Mesangial cell (primary cell): Measurements from ENCODE around the gene AGAP6. TPM values are rescaled to one million over a fixed set of nuclear protein-coding genes. Genes with fewer than 3 reads are reported as not detected.

Experiments
- total RNA-seq: library from RNA; depleted of rRNA; stranded (reverse); fragments of >200 nt; gene quantifications from 2 replicates; pipeline ENCODE4 v1.2.3, GENCODE V29; 2015

Gene AGAP6
- total RNA-seq = 2.8 and 6.7 TPM in 2 replicates

DNA sequence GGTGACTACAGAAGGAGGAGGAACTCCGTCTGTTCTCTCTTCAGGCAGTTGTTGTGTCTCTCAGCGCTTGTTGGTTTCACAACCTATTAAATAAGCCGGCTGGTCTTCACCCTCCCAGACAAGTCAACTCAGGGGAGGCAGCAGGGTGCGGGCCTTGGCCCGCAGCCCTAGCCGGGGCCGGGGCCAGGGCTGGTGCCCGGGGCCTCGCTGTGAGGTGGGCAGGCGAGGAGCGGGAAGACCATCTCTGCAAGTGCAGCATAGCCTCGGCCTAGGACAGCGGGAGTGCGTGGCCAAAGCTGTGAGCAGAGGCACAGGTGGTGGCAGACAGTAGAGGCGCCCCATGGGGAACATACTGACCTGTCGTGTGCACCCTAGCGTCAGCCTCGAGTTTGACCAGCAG is at the start of gene AGAP6:
TSS of gene AGAP6 (plus strand) at position 31 of the 400 bp plus-strand sequence. CDS start at position 341, 310 bp downstream.

DNA sequence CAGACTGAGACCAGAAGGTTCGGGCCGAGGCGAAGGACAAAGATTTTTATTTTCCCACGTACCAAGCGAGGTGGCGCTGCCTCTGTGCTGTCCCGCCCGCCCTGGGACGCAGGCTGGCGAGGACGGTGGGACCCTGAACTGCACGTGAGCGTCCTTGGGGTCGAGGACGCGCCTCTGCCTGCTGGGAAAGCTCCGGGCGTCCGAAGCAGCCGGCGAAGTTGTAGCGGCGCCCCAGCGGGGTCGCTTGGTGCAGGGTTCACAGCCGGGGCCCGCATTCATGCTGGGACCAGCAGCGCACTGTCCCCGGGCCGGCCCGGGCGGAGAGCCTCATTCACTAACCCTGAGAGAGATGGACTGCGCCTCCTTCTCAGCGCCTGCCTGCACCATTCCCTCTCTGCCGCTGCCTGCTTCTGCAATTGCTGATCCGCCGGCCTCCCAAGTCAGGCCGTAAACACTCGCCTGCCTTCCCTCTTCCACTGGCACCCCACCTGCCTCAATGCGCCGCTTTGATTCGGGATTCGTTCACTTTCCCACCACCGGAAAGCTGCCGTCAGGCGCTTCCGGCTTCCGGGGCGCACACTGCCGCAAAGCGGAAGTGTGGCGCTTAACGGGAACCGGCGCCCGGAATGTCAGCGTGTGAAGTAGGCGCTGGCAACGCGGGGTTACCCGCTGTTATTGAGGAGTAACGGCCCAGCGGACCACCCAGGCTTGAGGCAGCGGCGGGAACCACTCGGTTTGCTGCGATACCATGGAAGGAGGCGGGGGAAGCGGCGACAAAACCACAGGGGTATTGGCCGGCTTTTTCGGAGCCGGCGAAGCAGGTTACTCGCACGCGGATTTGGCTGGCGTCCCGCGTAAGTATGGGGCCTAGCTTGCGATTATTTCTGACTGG is 46.5 kb upstream of the AGAP6 start, which contains the start of the genes PARG and TIMM23B:
TSS of gene PARG (minus strand) at position 581 of the 892 bp plus-strand sequence. CDS start at position 279, 302 bp downstream.
TSS of gene TIMM23B (plus strand) at position 607 of the 892 bp plus-strand sequence. CDS start at position 749, 142 bp downstream.

Other genes with a start within 250 kb of the AGAP6 start
- 0.98 and 18.1 TPM in 2 replicates for gene OGDHL, start 226.1 kb upstream of the AGAP6 start, total RNA-seq
- gene PARG, start 46.4 kb upstream of the AGAP6 start, total RNA-seq = 15.1 and 18.7 TPM in 2 replicates
- gene TIMM23B, start 46.4 kb upstream of the AGAP6 start, total RNA-seq = 7.8 and 10.5 TPM in 2 replicates
- gene WASHC2A, start 79.5 kb downstream of the AGAP6 start, total RNA-seq = 17.4 and 24.2 TPM in 2 replicates